Ramos (cell line): Measurements from ENCODE around the gene CPPED1.
"Not testable (repeated sequence)": the region's sequence is repeated elsewhere in the genome, so short reads cannot be mapped to it uniquely, and the experiment has no call there.

ENCODE experiments used
- in situ Hi-C: fragments of 300-500 bp; cut with MboI; formaldehyde crosslinking; loops from one replicate; pipeline ENCODE4 v1.14.3; 2022; ENCODE audit warnings: low sequenced_read_pairs; ENCODE audit not compliant: unreplicated experiment

The CPPED1 gene

DNA sequence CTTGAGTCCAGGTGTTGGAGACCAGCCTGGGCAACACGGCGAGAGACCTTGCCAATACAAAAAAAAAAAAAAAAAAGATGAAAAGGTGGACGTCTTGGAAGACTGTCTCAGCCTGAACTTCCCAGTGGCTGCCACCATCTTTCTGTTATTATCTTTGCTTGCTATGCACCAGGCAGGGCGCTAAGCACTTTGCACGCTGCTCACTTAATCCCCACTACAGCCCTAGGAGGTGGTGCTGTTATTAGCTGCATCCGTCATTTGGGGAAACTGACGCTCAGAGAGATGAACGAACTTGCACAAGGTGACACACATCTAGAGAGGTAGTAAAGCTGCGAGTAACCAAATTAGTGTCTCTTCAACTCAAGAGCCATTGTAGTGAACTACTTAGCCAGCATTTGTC lies 708 bp upstream of the CPPED1 start:
- in situ Hi-C loops: loop anchor here (10.0 kb wide), 1 partner anchor 470 kb away; no protein-coding TSS in a partner anchor

DNA sequence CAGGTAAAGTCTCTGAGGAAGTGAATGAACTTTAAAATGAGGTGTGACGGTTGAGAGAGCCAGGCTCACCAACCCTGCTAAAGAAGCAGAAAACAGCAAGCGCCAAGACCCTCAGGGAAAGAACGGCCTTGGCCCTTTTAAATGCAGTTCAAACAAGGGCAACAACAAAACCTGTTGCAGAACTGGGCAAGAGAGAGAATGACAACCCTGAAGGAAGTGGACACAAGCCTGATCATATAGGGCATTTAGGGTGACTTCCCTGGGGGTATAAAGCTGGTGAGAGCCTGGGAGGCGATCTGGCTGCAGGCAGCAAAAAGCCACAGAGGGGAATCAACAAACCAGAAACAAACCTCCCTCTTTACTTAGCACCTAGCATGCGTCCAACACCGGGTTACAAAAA lies 1.0 kb downstream of the CPPED1 start:
- in situ Hi-C loops: loop anchor here (10.0 kb wide), 1 partner anchor 468 kb away; no protein-coding TSS in a partner anchor

DNA sequence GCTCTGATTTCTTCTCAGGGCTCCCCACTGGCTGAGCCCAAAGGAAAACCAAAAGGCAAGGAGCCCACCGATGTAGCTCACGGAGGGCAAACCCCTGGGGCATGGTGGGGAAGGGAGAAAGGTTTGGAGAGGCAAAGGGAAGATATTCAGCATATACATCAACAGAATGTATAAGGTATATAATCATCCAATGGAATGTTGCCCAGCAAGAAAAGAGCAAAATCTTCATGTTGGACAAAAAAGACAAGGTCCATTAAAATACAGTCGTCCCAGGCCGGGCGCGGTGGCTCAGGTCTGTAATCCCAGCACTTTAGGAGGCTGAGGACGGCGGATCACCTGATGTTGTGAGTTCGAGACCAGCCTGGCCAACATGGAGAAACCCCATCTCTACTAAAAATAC lies 1.6 kb downstream of the CPPED1 start:
- in situ Hi-C loops: loop anchor here (10.0 kb wide), 1 partner anchor 467 kb away; no protein-coding TSS in a partner anchor

DNA sequence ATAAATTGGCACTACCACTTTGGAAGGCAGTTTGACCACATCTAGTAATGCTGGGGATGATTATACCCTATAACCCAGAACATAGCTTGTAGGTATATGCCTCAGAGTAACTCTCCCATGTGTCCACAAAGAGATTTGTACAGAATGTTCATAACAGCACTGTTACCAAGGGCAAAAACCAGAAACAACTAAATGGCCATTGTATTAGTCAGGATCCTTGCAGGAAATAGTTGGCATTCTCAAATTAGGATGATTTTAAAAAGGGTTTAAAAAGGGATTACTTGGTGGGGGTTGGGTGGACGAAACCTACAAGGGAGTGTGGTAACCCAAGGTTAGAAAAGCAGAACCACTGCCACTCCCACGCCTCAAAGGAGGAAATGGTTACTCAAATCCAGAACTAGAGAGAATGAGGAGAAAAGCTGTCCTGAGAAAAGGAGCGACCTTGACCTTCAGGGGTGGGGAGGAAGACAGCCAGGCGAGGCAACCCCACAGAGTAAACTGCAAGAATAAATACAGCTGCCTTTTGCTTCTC lies 2.1 kb downstream of the CPPED1 start:
- in situ Hi-C loops: loop anchor here (10.0 kb wide), 1 partner anchor 467 kb away; no protein-coding TSS in a partner anchor

DNA sequence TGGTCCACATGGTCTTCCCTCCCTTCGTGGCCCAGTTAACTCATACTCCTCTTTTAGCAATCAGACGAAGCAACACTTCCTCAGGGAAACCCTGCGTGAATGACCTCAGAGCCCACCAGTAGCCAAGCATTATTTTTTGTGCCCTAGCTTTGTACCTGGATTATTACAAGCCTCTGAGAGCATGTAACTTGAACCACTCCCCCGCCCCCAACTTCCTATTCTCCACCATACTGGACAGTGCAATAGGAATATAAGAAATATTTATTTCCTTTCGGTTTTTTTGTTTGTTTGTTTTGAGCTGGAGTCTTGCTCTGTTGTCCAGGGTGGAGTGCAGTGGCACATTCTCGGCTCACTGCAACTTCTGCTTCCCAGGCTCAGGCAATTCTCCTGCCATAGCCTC lies 2.9 kb downstream of the CPPED1 start:
- in situ Hi-C loops: loop anchor here (10.0 kb wide), 1 partner anchor 466 kb away; no protein-coding TSS in a partner anchor

DNA sequence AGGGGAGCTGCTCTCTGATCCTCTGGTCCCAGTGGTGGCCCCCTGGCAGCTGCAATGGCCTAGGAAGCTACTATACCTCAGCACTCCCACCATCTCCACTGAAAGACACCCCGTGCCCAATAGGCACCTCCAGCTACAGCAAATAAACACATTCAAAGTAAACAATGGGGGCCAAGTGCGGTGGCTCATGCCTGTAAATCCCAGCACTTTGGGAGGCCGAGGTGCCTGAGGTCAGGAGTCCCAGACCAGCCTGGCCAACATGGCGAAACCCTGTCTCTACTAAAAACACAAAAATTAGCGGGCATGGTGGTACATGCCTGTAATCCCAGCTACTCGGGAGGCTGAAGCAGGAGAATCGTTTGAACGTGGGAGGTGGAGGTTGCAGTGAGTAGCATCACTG lies 3.7 kb downstream of the CPPED1 start:
- in situ Hi-C loops: loop anchor here (10.0 kb wide), 1 partner anchor 465 kb away; no protein-coding TSS in a partner anchor

DNA sequence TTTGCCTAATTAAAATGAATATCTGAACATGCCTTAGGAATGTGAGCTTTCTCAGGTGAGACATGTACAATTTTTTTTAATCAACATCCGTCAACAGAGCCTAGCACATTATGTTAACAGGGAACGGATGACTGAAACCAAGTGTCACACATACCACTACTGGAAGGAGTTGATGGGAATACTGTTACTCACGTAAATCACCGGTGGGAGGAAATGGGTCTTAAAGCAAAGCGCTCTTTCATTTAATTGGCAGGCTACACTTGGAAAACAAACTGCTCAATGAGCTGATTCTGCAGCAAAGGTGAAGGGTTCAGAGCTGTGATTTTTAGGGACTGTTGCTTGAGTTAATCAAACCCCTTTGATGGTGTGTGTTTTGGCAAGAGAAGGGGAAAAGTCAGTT lies 4.8 kb downstream of the CPPED1 start:
- in situ Hi-C loops: no loop called here

DNA sequence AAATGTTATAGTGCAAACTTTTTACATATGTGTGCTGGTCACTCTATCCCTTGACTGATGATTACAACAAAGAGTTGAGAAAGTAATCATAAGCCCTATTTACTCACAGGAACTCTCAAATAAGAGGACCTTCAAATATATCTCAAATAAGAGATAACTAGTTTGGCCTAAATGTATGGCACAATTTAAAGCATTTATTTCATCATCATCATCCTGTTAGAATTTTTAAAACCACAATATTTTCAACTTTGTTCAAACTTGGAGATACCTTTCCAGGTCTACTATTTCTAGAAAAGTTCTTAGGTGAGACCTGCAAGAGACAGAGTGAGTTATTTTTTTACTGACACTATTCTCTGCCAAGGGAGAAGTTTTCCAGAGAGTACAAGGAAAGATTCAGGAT lies 5.5 kb downstream of the CPPED1 start:
- in situ Hi-C loops: no loop called here

DNA sequence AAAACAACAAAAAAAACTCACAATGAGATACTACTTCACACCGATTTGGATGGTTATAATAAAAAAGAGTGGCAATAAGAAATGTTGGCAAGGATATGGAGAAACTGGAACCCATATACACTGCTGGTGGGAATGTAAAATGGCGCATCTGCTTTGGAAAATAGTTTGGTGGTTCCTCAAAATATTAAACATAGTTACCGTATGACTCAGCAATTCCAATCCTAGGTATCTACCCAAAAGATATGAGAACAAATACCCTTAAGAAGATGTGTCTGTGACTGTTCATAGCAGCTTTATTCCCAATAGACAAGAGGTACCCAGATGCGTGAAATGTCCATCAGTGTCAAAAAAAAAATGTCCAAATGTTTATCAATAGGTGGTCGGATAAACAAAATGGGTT lies 7.2 kb downstream of the CPPED1 start:
- in situ Hi-C loops: no loop called here

DNA sequence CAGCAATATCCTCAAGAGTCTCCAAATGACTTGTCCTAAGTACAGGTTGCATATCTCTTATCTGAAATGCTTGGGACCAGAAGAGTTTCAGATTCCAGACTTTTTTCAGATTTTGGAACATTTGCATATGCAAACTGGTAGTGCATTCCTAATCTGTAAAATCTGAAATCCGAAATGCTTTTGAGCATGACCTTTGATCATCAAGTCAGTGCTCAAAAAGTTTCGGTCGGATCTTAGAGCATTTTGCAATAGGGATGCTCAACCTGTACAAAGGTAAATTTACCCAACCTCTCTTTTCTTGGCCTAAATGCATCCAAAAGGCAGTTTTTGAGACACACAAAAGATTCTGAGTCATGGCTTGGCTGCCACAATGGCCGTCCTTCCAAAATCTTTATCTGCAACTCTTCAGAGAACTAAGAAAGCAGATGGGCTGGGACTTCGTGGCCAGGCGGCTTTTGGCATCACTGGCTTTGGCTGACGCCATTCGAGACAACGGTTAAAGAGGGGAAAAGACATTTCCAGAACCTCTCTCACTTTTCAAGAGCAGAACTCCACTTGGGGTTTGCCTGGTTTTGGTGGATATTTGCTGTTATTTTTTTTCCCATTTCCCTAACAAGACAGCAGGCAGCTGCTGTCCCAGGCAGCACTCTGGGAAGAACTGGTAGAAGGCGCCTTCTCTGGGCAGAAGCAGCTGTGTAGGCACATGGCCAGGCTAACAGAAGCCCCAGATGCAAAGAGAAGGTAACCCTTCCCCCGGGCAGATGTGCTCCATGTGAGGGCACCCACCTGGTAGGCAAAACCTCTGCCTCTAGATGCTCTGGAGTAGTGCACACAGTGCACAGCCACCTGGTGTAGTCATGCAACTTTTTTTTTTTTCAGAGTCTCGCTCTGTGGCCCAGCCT lies 8.9 kb downstream of the CPPED1 start:
- in situ Hi-C loops: no loop called here

DNA sequence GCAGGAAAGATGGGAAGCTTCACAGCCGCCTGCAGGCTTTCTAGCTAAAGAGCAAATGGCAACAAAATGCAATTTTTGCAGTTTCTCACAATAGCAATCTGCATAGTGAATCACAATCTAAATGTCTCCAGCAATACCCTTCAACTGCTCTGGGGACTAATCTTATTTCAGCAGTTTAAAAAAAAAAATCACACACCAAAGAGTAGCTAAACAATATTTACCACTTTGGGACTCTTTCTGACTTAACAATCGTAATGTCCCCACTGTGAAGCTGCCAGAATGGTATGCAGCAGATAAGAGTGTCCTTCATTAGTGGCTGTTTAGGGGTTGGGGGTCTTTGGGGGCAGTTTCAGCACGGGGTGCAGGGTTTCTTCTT lies 9.8 kb downstream of the CPPED1 start:
- in situ Hi-C loops: no loop called here

DNA sequence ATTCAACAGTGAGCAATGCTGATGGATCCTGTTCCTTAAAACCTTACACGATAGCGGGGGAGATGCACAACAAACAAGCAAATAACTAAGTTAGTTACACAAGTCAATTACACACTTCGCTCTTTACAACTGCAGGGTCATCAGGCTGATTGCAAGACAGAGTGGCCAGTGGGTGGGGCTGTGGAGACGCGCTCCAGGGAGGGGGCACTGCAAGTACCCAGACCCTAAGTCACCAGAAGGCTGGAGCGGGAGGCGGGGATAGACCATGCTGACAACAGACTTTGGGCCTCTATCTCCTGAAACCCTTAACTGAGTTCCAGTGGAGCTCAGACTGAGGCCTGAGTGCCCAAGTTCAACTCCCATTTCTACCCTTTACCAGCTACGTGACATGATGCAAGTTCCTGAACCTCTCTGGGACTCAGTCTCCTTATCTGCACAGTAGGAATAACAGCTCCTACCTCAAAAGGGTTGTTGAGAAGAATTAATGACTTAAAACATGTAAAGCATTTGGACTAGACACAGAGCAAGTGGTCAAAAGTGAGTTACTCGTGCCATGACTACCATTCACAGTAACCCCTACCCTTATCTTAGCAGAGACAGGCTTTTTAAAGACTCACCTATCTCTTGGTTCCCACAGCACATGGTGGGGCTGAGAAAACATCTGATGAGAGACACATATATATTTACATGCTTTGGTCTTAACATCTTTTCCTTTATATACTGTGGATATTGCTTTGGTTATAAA lies 10.4 kb downstream of the CPPED1 start:
- in situ Hi-C loops: no loop called here

DNA sequence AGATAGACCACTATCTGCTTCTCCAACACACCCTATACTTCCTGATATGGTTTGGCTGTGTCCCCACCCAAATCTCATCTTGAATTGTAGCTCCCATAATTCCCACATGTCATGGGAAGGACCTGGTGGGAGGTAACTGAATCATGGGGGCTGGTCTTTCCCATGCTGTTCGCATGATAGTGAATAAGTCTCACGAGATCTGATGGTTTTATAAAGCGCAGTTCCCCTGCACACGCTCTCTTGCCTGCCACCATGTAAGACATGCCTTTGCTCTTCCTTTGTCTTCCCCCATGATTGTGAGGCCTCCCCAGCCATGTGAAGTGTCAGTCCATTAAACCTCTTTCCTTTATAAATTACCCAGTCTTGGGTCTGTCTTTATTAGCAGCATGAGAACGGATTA lies 11.2 kb downstream of the CPPED1 start:
- in situ Hi-C loops: not testable (repeated sequence)

DNA sequence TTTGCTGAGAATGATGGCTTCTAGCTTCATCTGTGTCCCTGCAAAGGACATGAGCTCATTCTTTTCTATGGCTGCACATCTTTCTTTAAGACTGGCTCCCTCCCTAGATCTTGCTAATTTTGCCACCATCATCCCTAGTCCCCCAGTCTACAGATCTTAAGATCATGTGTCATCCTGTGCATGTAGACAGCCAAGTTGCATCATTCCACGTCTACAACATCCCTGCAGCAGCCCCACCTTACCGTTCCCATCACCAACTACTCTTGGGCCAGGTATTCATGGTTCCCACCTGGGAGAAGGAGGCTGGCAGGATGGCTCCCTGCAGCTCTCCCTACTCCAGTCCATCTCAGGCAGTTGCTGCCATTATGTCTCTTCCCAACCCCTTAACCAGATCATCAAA lies 12.3 kb downstream of the CPPED1 start:
- in situ Hi-C loops: no loop called here

DNA sequence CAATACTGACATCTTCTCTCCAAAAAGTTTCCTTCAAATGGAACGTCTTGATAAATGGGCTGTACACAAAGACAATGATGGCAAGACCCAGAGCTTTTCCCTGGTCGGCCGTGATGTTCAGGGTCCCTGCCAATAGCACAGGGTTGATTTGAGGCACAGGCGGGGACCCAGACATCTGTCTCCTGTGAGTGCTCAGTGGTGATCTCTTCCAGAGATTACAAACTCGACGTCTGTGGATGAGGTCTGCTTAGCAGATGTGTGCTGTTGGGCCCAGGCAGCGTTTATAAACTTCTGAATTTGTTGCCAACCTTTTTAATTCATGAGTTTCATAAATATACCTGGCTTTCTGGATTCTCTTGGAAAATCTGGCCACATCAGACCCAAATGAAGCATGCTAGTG lies 14.9 kb downstream of the CPPED1 start:
- in situ Hi-C loops: no loop called here

DNA sequence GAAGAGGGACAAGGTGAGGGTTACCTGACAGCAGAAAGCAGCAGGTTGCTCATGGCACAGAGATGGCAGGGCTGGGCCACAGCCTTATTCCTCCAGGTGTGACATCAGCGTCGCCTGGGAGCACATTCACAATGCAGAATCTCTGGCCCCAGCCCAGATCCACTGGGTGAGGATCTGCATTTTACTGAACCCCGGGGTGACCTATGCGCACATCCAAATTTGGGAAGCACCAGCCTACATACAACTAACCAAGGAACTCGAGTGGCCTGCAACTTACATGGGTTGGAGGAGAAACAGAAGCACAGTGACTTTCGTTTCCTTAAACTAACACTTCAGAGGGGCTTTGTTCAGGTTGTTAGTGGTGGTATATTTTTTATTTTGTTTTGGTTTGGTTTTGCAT lies 17.6 kb downstream of the CPPED1 start:
- in situ Hi-C loops: no loop called here

DNA sequence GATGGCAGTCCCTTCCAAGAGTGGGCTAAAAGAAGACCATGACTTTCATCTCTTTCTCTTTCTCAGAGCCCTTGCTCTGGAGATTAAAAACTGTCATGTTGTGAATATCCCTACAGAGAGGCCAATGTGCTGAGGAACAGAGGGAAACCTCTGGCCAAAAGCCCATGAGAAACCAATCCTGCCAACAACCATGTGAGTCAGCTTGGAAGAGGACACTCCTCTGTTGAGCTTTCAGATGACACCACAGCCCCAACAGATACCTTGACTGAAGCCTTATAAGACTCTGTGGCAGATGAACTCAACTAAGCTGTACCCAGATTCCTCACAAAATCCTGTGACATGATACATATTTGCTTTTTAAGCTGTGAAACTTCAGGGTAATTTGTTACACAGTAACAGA lies 19.6 kb downstream of the CPPED1 start:
- in situ Hi-C loops: no loop called here

DNA sequence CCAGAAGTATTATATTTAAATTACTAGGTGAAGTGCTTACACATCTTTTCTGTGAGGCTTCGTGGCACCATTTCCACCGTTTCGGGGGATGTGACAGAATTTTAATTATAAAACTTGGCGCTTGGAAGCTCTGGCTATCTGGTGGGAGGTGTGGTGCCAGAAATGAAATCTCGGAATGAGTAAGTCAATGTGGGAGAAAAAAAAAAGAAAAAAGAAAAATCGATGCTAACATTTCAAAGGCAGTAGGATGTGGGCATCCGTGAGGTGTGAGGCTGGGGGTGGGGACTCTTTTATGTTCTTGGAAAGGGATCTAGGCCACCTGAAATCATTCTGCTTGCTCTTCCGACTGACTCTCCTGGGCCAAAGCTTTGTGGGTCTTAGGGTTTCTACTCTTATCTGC lies 21.9 kb downstream of the CPPED1 start:
- in situ Hi-C loops: no loop called here

DNA sequence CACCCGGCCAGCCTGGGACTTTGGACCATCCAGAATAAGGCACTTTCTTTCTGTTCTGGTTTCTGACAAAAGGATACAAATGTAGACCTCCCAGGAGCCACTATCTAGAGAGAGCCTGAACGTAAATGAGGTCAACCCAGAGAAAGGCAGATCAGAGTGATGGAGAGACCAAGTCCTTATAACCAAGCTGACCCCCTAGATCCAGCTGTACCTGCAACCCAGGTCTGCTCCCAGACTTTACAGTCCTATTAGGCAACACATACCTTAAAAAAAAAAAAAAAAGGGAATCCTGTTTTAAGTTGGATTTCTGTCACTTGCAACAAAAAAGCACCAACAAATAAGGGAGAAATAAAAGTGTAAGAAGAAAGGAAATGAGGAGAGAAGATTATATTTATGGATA lies 23.2 kb downstream of the CPPED1 start:
- in situ Hi-C loops: no loop called here

DNA sequence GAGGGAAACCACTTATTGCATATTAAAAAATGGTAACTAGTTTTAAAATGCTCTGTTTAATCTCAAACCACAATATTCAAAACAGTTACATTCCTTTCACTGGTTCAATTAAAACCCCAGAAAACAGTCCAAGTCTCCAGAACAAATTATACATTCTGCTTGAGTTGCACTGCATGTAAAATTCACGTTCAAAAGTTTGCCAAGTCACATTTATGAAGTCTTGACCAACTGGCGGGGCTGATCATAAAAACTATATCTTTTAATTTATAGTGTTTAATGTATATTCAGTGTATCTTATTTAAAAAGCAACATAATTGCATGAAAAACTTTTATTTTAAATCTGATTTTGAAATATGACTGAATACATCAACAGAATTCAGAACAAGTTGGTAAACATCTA lies 25.0 kb downstream of the CPPED1 start:
- in situ Hi-C loops: no loop called here

DNA sequence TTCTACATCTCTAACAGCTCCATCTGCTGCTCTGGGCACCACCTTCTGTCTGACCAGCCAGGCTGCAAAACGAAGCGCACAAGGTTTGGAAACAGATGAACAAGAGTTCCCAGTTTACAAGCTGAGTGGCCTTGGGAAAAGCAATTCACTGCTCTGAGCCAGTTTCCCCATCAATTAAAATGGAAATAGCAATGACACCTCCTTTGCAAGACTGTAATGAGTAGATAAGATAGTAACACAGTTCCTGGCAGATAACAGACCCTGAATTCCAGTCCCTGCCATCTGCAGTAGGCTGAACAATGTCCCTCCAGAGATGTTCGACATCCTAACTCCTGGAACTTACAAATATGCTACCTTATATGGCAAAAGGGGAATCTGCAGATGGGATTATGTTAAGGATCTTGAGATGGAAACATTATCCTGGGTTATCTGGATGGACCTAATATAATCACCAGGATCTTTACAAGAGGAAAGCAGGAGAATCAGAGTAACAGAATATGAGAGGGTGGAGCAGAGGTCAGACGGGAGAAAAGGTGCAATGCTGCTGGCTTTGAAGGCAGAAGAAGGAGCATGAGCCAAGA lies 27.9 kb downstream of the CPPED1 start:
- in situ Hi-C loops: no loop called here
